WI38 (cell line): Measurements from ENCODE around the gene CETN1.

ENCODE experiments used
- H3K4me3 ChIP-seq: 2 replicates; pipeline ENCODE4 v1.5.1; 2011; ENCODE audit warnings: low read depth, mild to moderate bottlenecking, control low read depth, low read length
- CTCF ChIP-seq: IDR thresholded peaks from 2 replicates; pipeline ENCODE4 v1.5.1; 2012; ENCODE audit warnings: low read depth, mild to moderate bottlenecking, control low read depth, low read length

CETN1 gene

GRCh38 chr18:577643-578375 lies 2.4 kb upstream of the CETN1 start:
- no peak for TF ChIP-seq CTCF
- H3K4me3 ChIP-seq: no peak overlapping the region

GRCh38 chr18:579238-579637 lies 942 bp upstream of the CETN1 start:
- no peak overlapping the region for H3K4me3 ChIP-seq
- no peak for TF ChIP-seq CTCF

GRCh38 chr18:581096-581495 lies 916 bp downstream of the CETN1 start:
- H3K4me3 ChIP-seq: no peak overlapping the region
- no peak for TF ChIP-seq CTCF

GRCh38 chr18:582465-582864 lies 2.3 kb downstream of the CETN1 start:
- no peak for TF ChIP-seq CTCF
- no peak overlapping the region for H3K4me3 ChIP-seq

- H3K4me3 ChIP-seq: no peak overlapping the region
- TF ChIP-seq CTCF: no peak
These were observed 14.9 kb downstream of the CETN1 start for GRCh38 chr18:595068-595467.

GRCh38 chr18:595571-595970 lies 15.4 kb downstream of the CETN1 start:
- H3K4me3 ChIP-seq: no peak overlapping the region
- no peak for TF ChIP-seq CTCF

- TF ChIP-seq CTCF: no peak
- no peak overlapping the region for H3K4me3 ChIP-seq
These were observed 16.2 kb downstream of the CETN1 start for GRCh38 chr18:596288-596881.
